Karpas-422 (cell line): ENCODE measurements around the gene TRNP1. TPM values are rescaled to one million over a fixed set of nuclear protein-coding genes. Genes with fewer than 3 reads are reported as not detected.
"Not testable (repeated sequence)": the region's sequence is repeated elsewhere in the genome, so short reads cannot be mapped to it uniquely, and the experiment has no call there.

Experiments
- DNase-seq: peaks from one replicate; pipeline ENCODE4 v3.0.0-alpha.2; 2015
- H2AFZ ChIP-seq: fragments of 200-600 bp; sonication (generic); 2 replicates; pipeline ENCODE4 v1.6.1; 2014; ENCODE audit warnings: antibody characterized with exemption, low read length, mixed read lengths
- H3K27ac ChIP-seq: fragments of 200-600 bp; sonication (generic); 2 replicates; pipeline ENCODE4 v1.5.1; 2014; ENCODE audit warnings: mild to moderate bottlenecking, low read length, moderate library complexity
- H3K27me3 ChIP-seq: fragments of 200-600 bp; sonication (generic); 2 replicates; pipeline ENCODE4 v1.6.1; 2014; ENCODE audit warnings: low read length, mixed read lengths
- H3K36me3 ChIP-seq: fragments of 200-600 bp; sonication (generic); 2 replicates; pipeline ENCODE4 v1.6.1; 2014; ENCODE audit warnings: low read length, mixed read lengths; ENCODE audit not compliant: insufficient read depth
- H3K4me1 ChIP-seq: fragments of 200-600 bp; sonication (generic); 2 replicates; pipeline ENCODE4 v1.6.1; 2014; ENCODE audit warnings: mild to moderate bottlenecking, low read length, mixed read lengths
- H3K4me2 ChIP-seq: fragments of 200-600 bp; sonication (generic); 2 replicates; pipeline ENCODE4 v1.6.1; 2014; ENCODE audit warnings: low read length, low read depth, mild to moderate bottlenecking; ENCODE audit not compliant: poor library complexity, severe bottlenecking
- H3K4me3 ChIP-seq: fragments of 200-600 bp; sonication (generic); 2 replicates; pipeline ENCODE4 v1.5.1; 2014; ENCODE audit warnings: mild to moderate bottlenecking, antibody characterized with exemption, low read length, mixed read lengths
- H3K79me2 ChIP-seq: fragments of 200-600 bp; sonication (generic); 2 replicates; pipeline ENCODE4 v1.6.1; 2014; ENCODE audit warnings: mild to moderate bottlenecking, low read length, mixed read lengths
- H3K9ac ChIP-seq: fragments of 200-600 bp; sonication (generic); 2 replicates; pipeline ENCODE4 v1.6.0; 2014; ENCODE audit warnings: low read length
- H3K9me2 ChIP-seq: fragments of 200-600 bp; sonication (generic), shearing (Covaris generic); replicated peaks from 2 replicates; pipeline ENCODE4 v1.6.0; 2014; ENCODE audit warnings: mild to moderate bottlenecking, low read length, moderate library complexity; ENCODE audit not compliant: insufficient read depth
- H3K9me3 ChIP-seq: fragments of 300-700, 200-600 bp; sonication (generic); 2 replicates; pipeline ENCODE4 v1.6.1; 2014; ENCODE audit warnings: low read length, mixed read lengths
- H4K20me1 ChIP-seq: fragments of 200-600 bp; sonication (generic); 2 replicates; pipeline ENCODE4 v1.6.1; 2014; ENCODE audit warnings: mild to moderate bottlenecking, antibody characterized with exemption, low read length, low read depth; ENCODE audit not compliant: insufficient read depth
- total RNA-seq: library from RNA; depleted of rRNA; stranded (reverse); fragments of >200 nt; shearing (Covaris generic); gene quantifications from 2 replicates; pipeline ENCODE4 v1.2.3, GENCODE V29; 2014; ENCODE audit warnings: low replicate concordance; rRNA removed

The TRNP1 gene, protein sequence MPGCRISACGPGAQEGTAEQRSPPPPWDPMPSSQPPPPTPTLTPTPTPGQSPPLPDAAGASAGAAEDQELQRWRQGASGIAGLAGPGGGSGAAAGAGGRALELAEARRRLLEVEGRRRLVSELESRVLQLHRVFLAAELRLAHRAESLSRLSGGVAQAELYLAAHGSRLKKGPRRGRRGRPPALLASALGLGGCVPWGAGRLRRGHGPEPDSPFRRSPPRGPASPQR
- not detected in 2 replicates for total RNA-seq

DNA sequence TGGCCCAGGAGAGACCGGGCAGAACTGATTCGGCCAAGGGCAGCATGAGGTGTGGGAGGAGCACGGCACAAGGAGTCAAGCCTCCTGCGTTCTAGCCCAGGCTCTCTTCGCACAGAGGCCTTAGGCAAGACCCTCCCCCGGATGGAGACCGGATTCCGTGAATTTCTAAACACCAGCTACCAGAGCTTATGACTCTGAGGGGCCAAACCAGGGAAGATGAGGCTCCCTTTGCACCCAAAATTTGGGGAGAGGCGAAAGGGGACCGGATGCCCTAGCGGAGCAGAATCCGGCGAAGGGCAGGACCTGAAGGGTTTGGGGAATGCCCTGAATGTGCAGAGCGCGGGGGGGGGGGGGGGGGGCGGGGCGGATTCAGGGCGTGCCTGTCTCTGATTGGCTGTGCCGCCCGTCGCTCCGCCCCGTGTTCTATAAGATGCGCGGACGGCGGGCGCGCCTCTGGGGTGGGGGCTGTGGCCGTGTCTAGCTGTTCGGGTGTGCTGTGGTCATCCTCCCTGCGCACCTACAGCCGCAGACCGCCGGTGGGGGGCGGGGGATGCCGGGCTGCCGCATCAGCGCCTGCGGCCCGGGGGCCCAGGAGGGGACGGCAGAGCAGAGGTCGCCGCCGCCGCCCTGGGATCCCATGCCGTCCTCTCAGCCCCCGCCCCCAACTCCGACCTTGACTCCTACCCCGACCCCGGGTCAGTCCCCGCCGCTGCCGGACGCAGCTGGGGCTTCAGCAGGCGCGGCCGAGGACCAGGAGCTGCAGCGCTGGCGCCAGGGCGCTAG, at the start of gene TRNP1:
TRNP1 (plus strand) TSS at position 456 of the 783 bp plus-strand sequence; CDS start at position 551, 95 bp downstream.
- H3K27ac ChIP-seq: no peak within 1 kb of the TSS
- no peaks in the 10 kb centered on the region for H3K79me2 ChIP-seq
- DNase-seq: peak; percentile 60
- no peak within 1 kb of the TSS for H3K4me3 ChIP-seq
- no peaks in the 10 kb centered on the region for H4K20me1 ChIP-seq
- peaks cover 11% of the 10 kb centered on the region for H3K4me1 ChIP-seq
- no peaks in the 10 kb centered on the region for H3K9me2 ChIP-seq
- no peaks in the 10 kb centered on the region for H3K9me3 ChIP-seq
- no peaks in the 10 kb centered on the region for H3K36me3 ChIP-seq
- no peak within 1 kb of the TSS for H2AFZ ChIP-seq
- no peaks in the 10 kb centered on the region for H3K27me3 ChIP-seq
- no peak within 1 kb of the TSS for H3K9ac ChIP-seq
- no peak within 1 kb of the TSS for H3K4me2 ChIP-seq

DNA sequence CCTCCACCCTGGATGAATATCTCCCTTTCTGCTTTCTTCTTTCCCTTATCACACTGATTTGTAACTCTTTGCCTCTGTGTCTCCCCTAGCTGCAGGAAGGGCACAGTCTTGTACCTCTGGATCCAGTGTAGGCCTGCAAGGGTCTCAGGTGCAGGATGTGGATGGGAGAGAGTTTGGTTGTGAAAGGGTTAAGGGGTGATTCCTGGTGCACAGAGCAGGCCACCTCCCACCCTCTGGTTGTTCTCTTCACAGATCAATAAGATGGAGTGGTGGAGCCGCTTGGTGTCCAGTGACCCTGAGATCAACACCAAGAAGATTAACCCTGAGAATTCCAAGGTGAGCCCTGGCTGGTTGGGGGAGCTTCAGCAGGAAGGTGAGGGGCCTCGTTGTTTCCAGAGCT, 48.4 kb upstream of the TRNP1 start:
- Histone ChIP-seq H3K79me2 (no peaks in the 10 kb centered on the region), H3K4me3 (no peak overlapping the region), H3K27me3 (no peaks in the 10 kb centered on the region), H3K27ac (no peak overlapping the region), H3K4me2 (no peak overlapping the region), H3K9me3 (no peaks in the 10 kb centered on the region), H3K9ac (no peak overlapping the region), H3K36me3 (peaks cover 20% of the 10 kb centered on the region; the same call in 1 of the 2 replicates), H4K20me1 (no peaks in the 10 kb centered on the region), H3K9me2 (no peaks in the 10 kb centered on the region), H3K4me1 (peaks cover 13% of the 10 kb centered on the region), H2AFZ (no peak overlapping the region)
- DNase-seq: no peak

- H3K9me2 ChIP-seq: no peaks in the 10 kb centered on the region
- no peak overlapping the region for H2AFZ ChIP-seq
- no peaks in the 10 kb centered on the region for H4K20me1 ChIP-seq
- no peaks in the 10 kb centered on the region for H3K27me3 ChIP-seq
- peaks cover 18% of the 10 kb centered on the region for H3K4me1 ChIP-seq
- no peak overlapping the region for H3K4me2 ChIP-seq
- H3K79me2 ChIP-seq: no peaks in the 10 kb centered on the region
- DNase-seq: no peak
- no peak overlapping the region for H3K27ac ChIP-seq
- H3K36me3 ChIP-seq: peaks cover 20% of the 10 kb centered on the region; the same call in 1 of the 2 replicates
- no peak overlapping the region for H3K9ac ChIP-seq
- H3K9me3 ChIP-seq: no peaks in the 10 kb centered on the region
- H3K4me3 ChIP-seq: no peak overlapping the region
Observed at GRCh38 chr1:26945728-26946127, 47.8 kb upstream of the TRNP1 start.

DNA sequence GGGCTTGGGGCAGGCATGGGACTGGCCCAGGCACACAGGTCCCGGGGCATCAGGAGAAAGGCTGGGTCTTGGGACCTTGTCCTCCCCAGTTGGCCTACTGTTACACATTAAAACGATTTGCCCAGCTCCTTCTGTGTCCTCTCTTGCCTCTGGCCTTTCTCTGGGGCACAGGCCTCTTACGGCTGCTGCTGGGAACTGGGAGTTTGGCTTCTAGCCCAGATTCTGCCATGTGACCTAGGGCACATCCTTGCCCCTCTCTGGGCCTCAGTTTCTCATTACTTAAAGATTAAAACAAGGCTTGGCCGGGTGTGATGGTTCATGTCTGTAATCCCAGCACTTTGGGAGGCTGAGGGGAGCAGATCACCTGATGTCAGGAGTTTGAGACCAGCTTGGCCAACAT, 47.2 kb upstream of the TRNP1 start:
- Histone ChIP-seq H3K4me3 (no peak overlapping the region), H3K9ac (no peak overlapping the region), H3K9me3 (no peaks in the 10 kb centered on the region), H4K20me1 (no peaks in the 10 kb centered on the region), H3K9me2 (no peaks in the 10 kb centered on the region), H3K4me1 (peaks cover 21% of the 10 kb centered on the region), H2AFZ (no peak overlapping the region), H3K79me2 (no peaks in the 10 kb centered on the region), H3K27me3 (no peaks in the 10 kb centered on the region), H3K27ac (no peak overlapping the region), H3K36me3 (peaks cover 19% of the 10 kb centered on the region; the same call in 1 of the 2 replicates), H3K4me2 (no peak overlapping the region)
- no peak for DNase-seq

- H3K9ac ChIP-seq: not testable (repeated sequence)
Observed at GRCh38 chr1:26948725-26949057, 44.8 kb upstream of the TRNP1 start.

GRCh38 chr1:26949266-26949925, 44.1 kb upstream of the TRNP1 start:
- Histone ChIP-seq H2AFZ (no peak overlapping the region), H3K4me1 (peaks cover 21% of the 10 kb centered on the region), H3K4me3 (no peak overlapping the region), H3K79me2 (no peaks in the 10 kb centered on the region), H3K27ac (no peak overlapping the region), H4K20me1 (no peaks in the 10 kb centered on the region), H3K27me3 (no peaks in the 10 kb centered on the region), H3K36me3 (0 out of 2 replicates have a peak, but pooled peaks cover 5% of the 10 kb centered on the region), H3K9me3 (no peaks in the 10 kb centered on the region), H3K4me2 (no peak overlapping the region), H3K9me2 (no peaks in the 10 kb centered on the region), H3K9ac (no peak overlapping the region)
- no peak for DNase-seq

More at GRCh38 chr1:26948725-26949057, 44.8 kb upstream of the TRNP1 start:
- not testable (repeated sequence) for H3K27ac ChIP-seq, H3K9me2 ChIP-seq, H2AFZ ChIP-seq, H3K27me3 ChIP-seq, H3K79me2 ChIP-seq, H3K4me3 ChIP-seq, H3K9me3 ChIP-seq, DNase-seq, H3K4me2 ChIP-seq, H4K20me1 ChIP-seq, H3K36me3 ChIP-seq
- H3K4me1 ChIP-seq: peaks cover 21% of the 10 kb centered on the region

DNA sequence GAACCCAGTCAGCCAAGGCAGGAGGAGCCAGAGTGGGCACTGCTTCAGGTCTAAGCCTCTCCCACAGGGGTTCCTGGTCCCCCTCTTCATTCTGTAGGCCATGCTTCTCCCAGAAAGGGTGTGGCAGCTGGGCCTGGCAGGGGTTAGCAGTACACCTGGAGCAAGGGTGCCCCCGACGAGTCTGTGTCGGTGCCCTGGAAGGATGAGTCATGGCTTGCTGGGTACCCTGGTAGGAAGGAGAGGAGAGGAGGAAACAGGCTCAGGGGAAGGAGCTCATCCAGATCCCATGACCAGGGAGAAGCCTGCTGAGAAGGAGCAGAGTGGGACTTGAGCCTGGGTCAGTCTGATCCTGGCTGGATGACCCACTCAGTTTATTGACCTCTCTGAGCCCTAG, 43.6 kb upstream of the TRNP1 start:
- Histone ChIP-seq H3K27me3 (no peaks in the 10 kb centered on the region), H2AFZ (no peak overlapping the region), H3K4me3 (no peak overlapping the region), H3K79me2 (no peaks in the 10 kb centered on the region), H3K4me1 (peaks cover 21% of the 10 kb centered on the region), H3K36me3 (0 out of 2 replicates have a peak, but pooled peaks cover 5% of the 10 kb centered on the region), H3K9me2 (no peaks in the 10 kb centered on the region), H3K9me3 (no peaks in the 10 kb centered on the region), H3K27ac (no peak overlapping the region), H3K4me2 (peak overlapping the region; percentile 32), H3K9ac (no peak overlapping the region), H4K20me1 (no peaks in the 10 kb centered on the region)
- no peak for DNase-seq

GRCh38 chr1:26950602-26951001, 42.9 kb upstream of the TRNP1 start:
- Histone ChIP-seq H3K4me2 (peak overlapping the region; percentile 32), H3K9me3 (no peaks in the 10 kb centered on the region), H3K79me2 (no peaks in the 10 kb centered on the region), H3K9ac (peak overlapping the region; percentile 19; the same call in 1 of the 2 replicates), H3K4me3 (no peak overlapping the region; the same call in 1 of the 2 replicates), H3K27ac (no peak overlapping the region), H3K27me3 (no peaks in the 10 kb centered on the region), H3K4me1 (peaks cover 21% of the 10 kb centered on the region), H3K36me3 (0 out of 2 replicates have a peak, but pooled peaks cover 1% of the 10 kb centered on the region), H3K9me2 (no peaks in the 10 kb centered on the region), H4K20me1 (no peaks in the 10 kb centered on the region), H2AFZ (no peak overlapping the region; the same call in 1 of the 2 replicates)
- peak; percentile 62 for DNase-seq
